Right atrium auricular region (tissue), 2 donors: Measurements from ENCODE around the gene RDH8. TPM values are rescaled to one million over a fixed set of nuclear protein-coding genes. Genes with fewer than 3 reads are reported as not detected.

Experiments used
- DNase-seq: peaks from one replicate; pipeline ENCODE4 v3.0.0-alpha.2; 2019; ENCODE audit warnings: low spot score
- H3K27ac ChIP-seq, 2 donors: fragments of 200-600 bp; sonication (generic); 1 replicate in 1 of 2; 2 replicates in 1 of 2; pipeline ENCODE4 v1.5.1; 2016 to 2019
- H3K27me3 ChIP-seq, 2 donors: fragments of 200-600 bp; sonication (generic); one replicate each; pipeline versions ENCODE4 v1.5.1 to v1.6.0; 2017 to 2019
- H3K36me3 ChIP-seq: fragments of 200-600 bp; sonication (generic); one replicate; pipeline ENCODE4 v1.5.1; 2016
- H3K4me1 ChIP-seq, 2 donors: fragments of 200-600 bp; sonication (generic); one replicate each; pipeline versions ENCODE4 v1.5.1 to v1.6.0; 2017 to 2019
- H3K4me3 ChIP-seq, 2 donors: fragments of 200-600 bp; sonication (generic); 1 replicate in 1 of 2; 2 replicates in 1 of 2; pipeline ENCODE4 v1.5.1; 2017 to 2019; ENCODE audit warnings: mild to moderate bottlenecking in 1 of 2, moderate library complexity in 1 of 2
- H3K9me3 ChIP-seq, 2 donors: fragments of 200-600 bp; sonication (generic); one replicate each; pipeline ENCODE4 v1.5.1; 2019
- CTCF ChIP-seq, 2 donors: fragments of 200-600 bp; sonication (generic); IDR thresholded peaks; one replicate each; pipeline ENCODE4 v1.5.1; 2019; ENCODE audit warnings: antibody characterized with exemption in 2 of 2
- total RNA-seq, 2 donors: library from RNA; depleted of rRNA; stranded (reverse); fragments of >200 nt; gene quantifications; one replicate each; pipeline ENCODE4 v1.1.0, GENCODE V29; 2016

RDH8 gene
- not detected for total RNA-seq

- Histone ChIP-seq H3K36me3 (no peaks in the 10 kb centered on the region), H3K9me3 (no peaks in the 10 kb centered on the region), H3K27ac (no peak within 1 kb of the TSS), H3K4me3 (no peak within 1 kb of the TSS), H3K27me3 (no peaks in the 10 kb centered on the region), H3K4me1 (peaks cover 0 to 20% of the 10 kb centered on the region in 2 donors)
- no peak for DNase-seq
- no peak for TF ChIP-seq CTCF (IDR thresholded peaks at IDR 0.05)
These were observed at the start of gene RDH8 for GRCh38 chr19:10013316-10013715. RDH8 (plus strand) TSS chr19:10013483; CDS start chr19:10013498, 15 bp downstream.

GRCh38 chr19:9966024-9966423 lies 47.3 kb upstream of the RDH8 start:
- no peak for DNase-seq
- Histone ChIP-seq H3K4me3 (no peak overlapping the region), H3K9me3 (no peaks in the 10 kb centered on the region), H3K36me3 (peaks cover 10% of the 10 kb centered on the region), H3K27me3 (peaks cover 0 to 4% of the 10 kb centered on the region in 2 donors), H3K27ac (no peak overlapping the region), H3K4me1 (no peaks in the 10 kb centered on the region)
- TF ChIP-seq CTCF (IDR thresholded peaks at IDR 0.05), result no peak

GRCh38 chr19:9966448-9966847 lies 46.8 kb upstream of the RDH8 start:
- peaks cover 0 to 4% of the 10 kb centered on the region in 2 donors for H3K27me3 ChIP-seq
- H3K27ac ChIP-seq, result no peak overlapping the region
- no peak overlapping the region for H3K4me3 ChIP-seq
- DNase-seq, result no peak
- no peak for TF ChIP-seq CTCF (IDR thresholded peaks at IDR 0.05)
- peaks cover 10% of the 10 kb centered on the region for H3K36me3 ChIP-seq
- no peaks in the 10 kb centered on the region for H3K9me3 ChIP-seq
- H3K4me1 ChIP-seq, result no peaks in the 10 kb centered on the region

GRCh38 chr19:9967326-9967725 lies 46.0 kb upstream of the RDH8 start:
- Histone ChIP-seq H3K4me1 (no peaks in the 10 kb centered on the region), H3K36me3 (peaks cover 10% of the 10 kb centered on the region), H3K27me3 (peaks cover 0 to 4% of the 10 kb centered on the region in 2 donors), H3K9me3 (no peaks in the 10 kb centered on the region), H3K4me3 (no peak overlapping the region), H3K27ac (no peak overlapping the region)
- TF ChIP-seq CTCF (IDR thresholded peaks at IDR 0.05), result no peak
- DNase-seq, result no peak

GRCh38 chr19:9968820-9969687 lies 44.2 kb upstream of the RDH8 start:
- Histone ChIP-seq H3K4me1 (no peaks in the 10 kb centered on the region), H3K27me3 (peaks cover 0 to 4% of the 10 kb centered on the region in 2 donors), H3K36me3 (peaks cover 20% of the 10 kb centered on the region), H3K4me3 (no peak overlapping the region), H3K9me3 (no peaks in the 10 kb centered on the region), H3K27ac (no peak overlapping the region)
- TF ChIP-seq CTCF (IDR thresholded peaks at IDR 0.05), result no peak
- no peak for DNase-seq

GRCh38 chr19:9969688-9969975 lies 43.7 kb upstream of the RDH8 start:
- Histone ChIP-seq H3K27ac (no peak overlapping the region), H3K36me3 (peaks cover 21% of the 10 kb centered on the region), H3K4me1 (no peaks in the 10 kb centered on the region), H3K4me3 (no peak overlapping the region), H3K27me3 (peaks cover 0 to 4% of the 10 kb centered on the region in 2 donors), H3K9me3 (no peaks in the 10 kb centered on the region)
- no peak for DNase-seq
- no peak for TF ChIP-seq CTCF (IDR thresholded peaks at IDR 0.05)
